Activated naive CD4-positive, alpha-beta T cell treated with anti-CD3 and anti-CD28 coated beads, Interleukin-2, amount 50 U/mL, for 16 hours (primary cell): ENCODE data around the gene TPRG1L.
A peak's percentile ranks its signal among the peaks of the same experiment; 100 is the strongest.
"Not testable (repeated sequence)": the region's sequence is repeated elsewhere in the genome, so short reads cannot be mapped to it uniquely, and the experiment has no call there.

ENCODE experiments used
- DNase-seq: peaks from one replicate; pipeline ENCODE4 v3.0.0-alpha.2; 2020

The TPRG1L gene

GRCh38 chr1:3624200-3625136, at the start of gene TPRG1L:
TPRG1L (plus strand) TSS chr1:3625015; CDS start chr1:3625073, 58 bp downstream.
- DNase-seq = peak; percentile 98

GRCh38 chr1:3575515-3575914, 49.3 kb upstream of the TPRG1L start:
- not testable (repeated sequence) for DNase-seq

- DNase-seq = no peak
Measured at GRCh38 chr1:3575993-3576392, 48.8 kb upstream of the TPRG1L start.

- no peak for DNase-seq
Measured at GRCh38 chr1:3577300-3577699, 47.5 kb upstream of the TPRG1L start.

- DNase-seq = no peak
Measured at GRCh38 chr1:3577711-3578432, 46.9 kb upstream of the TPRG1L start.

DNA sequence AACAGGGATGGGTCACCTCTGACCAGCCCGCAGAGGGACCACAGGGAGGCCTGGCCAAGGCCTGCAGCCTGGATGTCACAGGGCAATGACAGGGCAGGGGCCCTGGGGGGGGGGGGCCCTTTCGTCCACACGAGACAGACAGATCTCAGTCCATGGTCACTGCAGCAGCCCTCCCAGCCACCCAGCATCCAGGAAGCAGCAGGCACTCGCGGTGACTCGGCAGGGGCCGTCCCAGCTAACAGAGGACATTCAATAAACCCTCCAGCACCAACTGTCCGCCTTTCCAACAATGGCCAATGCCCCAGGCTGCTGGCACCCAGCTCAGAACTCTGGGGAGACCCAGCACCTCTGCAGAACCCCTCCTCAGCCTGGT, 46.4 kb upstream of the TPRG1L start:
- DNase-seq = no peak

DNA sequence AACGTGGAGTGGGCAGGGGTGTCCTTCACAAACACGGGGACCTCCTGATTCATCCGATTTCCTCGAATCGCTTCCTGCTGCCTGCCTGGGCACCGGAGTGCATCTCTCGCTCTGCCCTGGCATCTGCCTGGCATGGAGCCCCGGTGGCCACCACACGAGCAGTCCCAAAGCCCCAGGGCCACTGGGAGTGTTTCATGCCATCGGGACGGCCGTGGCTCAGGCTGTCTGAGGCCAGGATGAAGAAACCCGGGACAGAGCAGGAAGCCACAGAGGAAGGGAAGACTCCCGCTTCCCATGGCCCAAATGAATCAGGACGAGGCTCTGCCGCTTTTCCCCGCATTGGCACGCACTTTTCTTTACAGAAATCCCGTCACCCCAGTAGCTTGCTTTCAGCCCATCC, 45.9 kb upstream of the TPRG1L start:
- no peak for DNase-seq

DNA sequence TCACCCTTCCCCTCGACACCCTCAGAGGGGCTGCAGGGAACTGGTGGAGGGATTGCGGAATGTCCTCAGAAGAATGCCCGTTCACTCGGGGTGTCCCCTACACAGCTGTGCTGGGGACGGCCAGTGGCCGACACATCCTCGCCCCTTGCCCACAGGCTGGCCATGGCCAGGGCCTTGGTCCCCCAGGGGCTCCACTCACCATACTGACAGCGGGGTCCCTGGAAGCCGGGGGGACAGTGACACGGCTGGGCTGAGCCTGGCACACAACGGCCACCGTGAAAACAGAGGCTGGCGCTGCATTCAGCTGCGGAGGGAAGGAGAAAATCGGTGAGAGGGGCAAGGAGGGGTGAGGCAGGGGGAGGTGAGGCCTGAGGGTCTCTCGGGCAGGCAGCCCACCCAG, 45.2 kb upstream of the TPRG1L start:
- no peak for DNase-seq

DNA sequence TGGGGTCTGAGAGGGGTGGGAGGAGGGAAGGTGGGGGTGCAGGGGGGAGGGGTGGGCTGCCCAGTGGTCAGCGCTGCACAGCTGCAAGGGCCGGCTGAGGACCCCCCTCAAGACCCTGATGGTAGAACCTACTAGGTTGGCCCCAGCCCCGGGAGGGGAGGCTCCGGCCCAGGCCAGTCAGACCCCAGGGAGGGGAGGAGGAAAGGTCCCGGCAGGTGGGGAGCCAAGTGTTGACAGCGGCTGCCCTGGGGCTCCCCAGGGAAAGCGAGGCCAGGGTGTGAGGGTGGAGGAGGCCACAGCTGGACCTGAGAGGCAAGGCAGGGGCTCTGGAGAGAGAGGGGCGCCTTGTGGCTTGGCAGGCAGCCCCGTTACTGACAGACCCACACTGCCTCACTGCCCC, 44.6 kb upstream of the TPRG1L start:
- no peak for DNase-seq

- no peak for DNase-seq
Measured at GRCh38 chr1:3581296-3582036, 43.3 kb upstream of the TPRG1L start.

DNA sequence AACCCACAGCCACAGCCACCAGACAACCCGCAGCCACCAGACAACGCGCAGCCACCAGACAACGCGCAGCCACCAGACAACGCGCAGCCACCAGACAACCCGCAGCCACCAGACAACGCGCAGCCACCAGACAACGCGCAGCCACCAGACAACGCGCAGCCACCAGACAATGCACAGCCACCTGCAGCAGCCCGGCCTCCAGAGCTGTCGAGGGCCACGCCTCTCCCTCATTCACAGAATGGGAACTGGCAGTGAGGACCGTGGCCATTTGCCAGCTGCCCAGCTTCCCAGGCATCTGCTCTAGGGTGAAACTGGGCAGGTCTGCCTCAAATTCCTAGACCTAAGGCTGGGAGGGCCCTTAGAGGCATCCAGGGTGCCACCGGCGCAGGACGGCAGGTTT, 41.1 kb upstream of the TPRG1L start:
- DNase-seq = not testable (repeated sequence)

DNA sequence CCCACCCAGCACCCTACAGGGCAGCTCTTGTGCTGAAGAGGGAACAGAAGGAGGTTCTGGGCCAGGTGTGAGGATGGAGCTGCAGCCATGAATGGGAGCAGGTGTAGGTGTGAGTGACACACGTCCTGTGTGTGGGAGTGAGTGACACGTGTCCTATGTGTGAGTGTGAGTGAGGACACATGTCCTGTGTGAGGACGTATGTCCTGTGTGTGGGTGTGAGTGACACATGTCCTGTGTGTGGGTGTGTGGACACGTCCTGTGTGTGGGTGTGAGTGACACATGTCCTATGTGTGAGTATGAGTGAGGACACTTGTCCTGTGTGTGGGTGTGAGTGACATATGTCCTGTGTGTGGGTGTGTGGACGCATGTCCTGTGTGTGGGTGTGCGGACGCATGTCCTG, 39.9 kb upstream of the TPRG1L start:
- peak; percentile 36 for DNase-seq

DNA sequence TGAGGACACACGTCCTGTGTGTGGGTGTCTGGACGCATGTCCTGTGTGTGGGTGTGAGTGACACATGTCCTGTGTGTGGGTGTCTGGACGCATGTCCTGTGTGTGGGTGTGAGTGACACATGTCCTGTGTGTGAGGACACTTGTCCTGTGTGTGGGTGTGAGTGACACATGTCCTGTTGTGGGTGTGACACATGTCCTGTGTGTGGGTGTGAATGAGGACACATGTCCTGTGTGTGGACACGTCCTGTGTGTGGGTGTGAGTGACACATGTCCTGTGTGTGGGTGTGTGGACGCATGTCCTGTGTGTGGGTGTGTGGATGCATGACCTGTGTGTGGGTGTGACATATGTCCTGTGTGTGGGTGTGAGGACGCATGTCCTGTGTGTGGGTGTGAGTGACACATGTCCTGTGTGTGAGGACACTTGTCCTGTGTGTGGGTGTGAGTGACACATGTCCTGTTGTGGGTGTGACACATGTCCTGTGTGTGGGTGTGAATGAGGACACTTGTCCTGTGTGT, 39.4 kb upstream of the TPRG1L start:
- DNase-seq = not testable (repeated sequence)

DNA sequence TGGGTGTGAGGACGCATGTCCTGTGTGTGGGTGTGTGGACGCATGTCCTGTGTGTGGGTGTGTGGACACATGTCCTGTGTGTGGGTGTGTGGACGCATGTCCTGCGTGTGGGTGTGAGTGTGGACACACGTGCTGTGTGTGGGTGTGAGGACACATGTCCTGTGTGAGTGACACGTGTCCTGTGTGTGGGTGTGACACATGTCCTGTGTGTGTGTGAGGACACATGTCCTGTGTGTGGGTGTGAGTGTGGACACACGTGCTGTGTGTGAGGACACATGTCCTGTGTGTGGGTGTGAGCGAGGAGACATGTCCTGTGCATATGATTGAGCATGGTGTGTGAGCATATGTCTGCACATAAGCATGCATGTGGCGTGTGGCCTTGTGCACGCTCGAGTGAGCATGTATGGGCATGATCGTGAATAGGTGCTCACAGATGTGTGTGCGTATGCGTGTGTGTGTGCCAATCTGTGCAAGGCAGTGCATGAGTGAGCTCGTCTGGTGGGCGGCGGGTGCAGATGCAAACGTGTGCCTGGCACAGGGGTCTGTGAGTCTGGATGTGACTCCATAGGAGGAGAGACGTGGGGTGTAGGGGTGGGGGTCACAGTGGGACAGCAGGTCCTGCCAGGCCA, 38.8 kb upstream of the TPRG1L start:
- no peak for DNase-seq

DNA sequence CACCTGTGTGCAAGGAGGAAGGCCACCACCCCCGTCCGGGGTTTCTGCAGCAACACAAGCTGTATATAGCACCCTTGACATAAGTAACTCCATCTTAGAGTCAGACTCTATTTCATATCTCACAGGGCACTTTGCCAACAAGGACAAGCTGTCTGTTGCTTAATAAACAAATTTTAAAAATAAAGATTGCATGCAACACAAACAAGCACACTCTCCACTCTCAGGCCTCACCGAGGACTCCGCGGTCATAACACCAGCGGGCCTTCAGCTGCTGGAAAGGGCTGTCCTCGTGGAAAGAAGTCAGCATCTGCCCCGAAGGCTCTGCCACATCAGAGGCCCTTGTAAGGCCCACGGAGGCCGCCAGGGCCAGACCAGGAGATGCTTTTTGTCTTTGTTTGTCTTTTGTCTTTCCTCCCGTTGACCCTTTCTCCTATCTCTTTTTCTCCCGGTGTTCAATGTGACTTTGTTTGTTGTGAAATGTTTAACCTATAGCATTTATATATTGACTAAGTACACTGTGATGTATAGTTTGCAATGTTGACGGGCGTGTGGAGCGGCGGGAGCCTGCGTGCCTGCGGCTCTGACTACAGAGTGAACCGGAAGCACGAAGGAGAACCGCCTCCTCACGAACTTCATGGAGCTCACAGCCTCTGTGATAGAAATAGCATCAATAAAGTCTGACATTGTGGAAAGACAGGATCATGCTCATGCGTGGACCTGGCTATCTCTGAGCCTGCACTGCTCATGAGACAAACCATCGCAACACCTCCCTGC, 37.6 kb upstream of the TPRG1L start:
- DNase-seq = no peak

DNA sequence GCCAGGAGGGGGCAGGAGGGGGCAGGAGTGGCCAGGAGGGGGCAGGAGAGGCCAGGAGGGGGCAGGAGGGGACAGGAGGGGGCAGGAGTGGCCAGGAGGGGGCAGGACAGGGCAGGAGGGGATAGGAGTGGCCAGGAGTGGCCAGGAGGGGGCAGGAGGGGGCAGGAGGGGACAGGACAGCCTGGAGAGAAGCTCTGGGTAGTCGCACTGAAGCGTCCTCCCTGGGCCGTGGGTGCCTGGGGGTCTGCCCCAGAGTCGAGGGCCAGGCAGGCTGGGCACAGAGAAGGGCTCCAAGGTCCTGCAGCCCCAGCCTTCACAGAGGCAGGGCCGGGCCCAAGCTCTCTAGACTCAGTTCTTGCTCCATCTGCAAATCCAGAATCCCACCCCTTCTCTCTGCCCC, 36.4 kb upstream of the TPRG1L start:
- no peak for DNase-seq

GRCh38 chr1:3590139-3590763, 34.6 kb upstream of the TPRG1L start:
- no peak for DNase-seq

- DNase-seq = no peak
Measured at GRCh38 chr1:3590951-3591865, 33.6 kb upstream of the TPRG1L start.

GRCh38 chr1:3593334-3593733, 31.5 kb upstream of the TPRG1L start:
- no peak for DNase-seq

- DNase-seq = no peak
Measured at GRCh38 chr1:3593745-3594144, 31.1 kb upstream of the TPRG1L start.
